GM21367 (cell line): ENCODE results near the gene RBM18.

ENCODE experiments used
- ATAC-seq: cut with Tn5 transposase; IDR thresholded peaks from one replicate; pipeline ENCODE4 v1.9.1; 2021; ENCODE audit not compliant: unreplicated experiment

RBM18 gene

GRCh38 chr9:122261469-122261881, 3.2 kb downstream of the RBM18 start:
- no peak for ATAC-seq

- no peak for ATAC-seq
Measured at GRCh38 chr9:122258886-122259415, 5.7 kb downstream of the RBM18 start.

DNA sequence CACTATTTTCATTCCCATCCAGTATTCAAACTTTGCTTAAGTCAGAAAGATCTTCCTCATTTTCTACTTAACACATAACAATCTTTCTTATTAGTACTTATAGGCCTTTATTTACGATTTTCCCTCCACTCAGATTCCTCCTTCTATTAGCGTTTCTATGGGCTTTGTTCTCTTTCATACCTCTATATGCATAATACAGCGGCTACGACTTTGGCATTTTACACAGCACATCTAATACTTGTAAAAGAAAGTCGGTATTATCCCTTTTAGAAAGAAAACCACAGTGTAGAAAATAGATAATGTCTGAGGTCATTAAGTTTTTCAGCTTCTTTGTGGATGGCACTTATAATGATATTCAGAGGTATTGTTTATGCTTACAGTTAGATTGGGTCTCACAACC, 8.4 kb downstream of the RBM18 start:
- ATAC-seq = no peak

GRCh38 chr9:122254761-122255160, 9.9 kb downstream of the RBM18 start:
- ATAC-seq = no peak

DNA sequence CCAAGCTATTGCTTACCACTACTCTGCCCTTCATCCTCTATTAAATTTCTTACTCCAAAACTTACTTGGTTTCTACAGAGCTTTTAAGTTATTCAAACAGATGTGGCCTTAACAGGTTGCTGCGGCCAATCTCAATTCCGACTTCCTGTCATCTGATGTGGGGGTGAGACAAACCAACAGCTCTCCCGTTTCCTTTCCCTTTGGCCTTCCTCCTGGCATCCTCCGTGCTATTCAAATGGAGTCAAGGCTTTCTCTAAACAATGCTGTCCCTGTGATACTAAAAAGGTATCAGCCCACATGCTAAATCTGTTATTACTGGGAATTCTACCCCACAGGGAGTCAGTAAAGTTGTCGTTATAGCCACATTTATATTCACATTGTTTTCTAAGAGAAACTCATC, 11.8 kb downstream of the RBM18 start:
- no peak for ATAC-seq

GRCh38 chr9:122251351-122251750, 13.3 kb downstream of the RBM18 start:
- ATAC-seq = no peak

GRCh38 chr9:122248448-122248865, 16.2 kb downstream of the RBM18 start:
- no peak for ATAC-seq

- no peak for ATAC-seq
Measured at GRCh38 chr9:122246666-122247065, 18.0 kb downstream of the RBM18 start.

GRCh38 chr9:122244349-122244748, 20.3 kb downstream of the RBM18 start:
- no peak for ATAC-seq

DNA sequence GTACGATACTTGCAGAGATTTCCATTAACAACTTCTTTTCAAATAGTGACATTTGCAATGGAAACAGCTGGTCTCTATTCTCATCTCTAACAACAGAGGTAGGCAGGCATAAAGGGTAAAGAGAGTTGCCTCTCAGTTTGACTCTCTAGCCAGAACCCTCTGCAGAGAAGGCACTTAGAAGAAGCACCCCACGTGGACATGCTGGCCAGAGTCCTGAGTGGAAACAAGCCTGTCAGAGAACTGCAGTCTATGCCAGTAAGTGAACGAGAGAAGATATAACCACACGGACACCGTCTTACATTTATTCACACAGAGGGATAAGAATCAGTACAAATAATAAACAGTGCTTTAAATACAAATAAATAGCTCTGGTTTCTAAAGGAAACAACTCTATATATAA, 24.9 kb downstream of the RBM18 start:
- no peak for ATAC-seq

- no peak for ATAC-seq
Measured at GRCh38 chr9:122236681-122237080, 28.0 kb downstream of the RBM18 start.

- no peak for ATAC-seq
Measured at GRCh38 chr9:122234022-122234748, 30.5 kb downstream of the RBM18 start.

- no peak for ATAC-seq
Measured at GRCh38 chr9:122232796-122233306, 31.8 kb downstream of the RBM18 start.

- no peak for ATAC-seq
Measured at GRCh38 chr9:122229485-122229837, 35.2 kb downstream of the RBM18 start.

GRCh38 chr9:122228568-122229484, 35.8 kb downstream of the RBM18 start, which contains the start of gene LHX6:
Gene LHX6, minus strand, starts transcription at chr9:122228957. Its CDS starts 217 bp downstream, at chr9:122228740.
- no peak for ATAC-seq

DNA sequence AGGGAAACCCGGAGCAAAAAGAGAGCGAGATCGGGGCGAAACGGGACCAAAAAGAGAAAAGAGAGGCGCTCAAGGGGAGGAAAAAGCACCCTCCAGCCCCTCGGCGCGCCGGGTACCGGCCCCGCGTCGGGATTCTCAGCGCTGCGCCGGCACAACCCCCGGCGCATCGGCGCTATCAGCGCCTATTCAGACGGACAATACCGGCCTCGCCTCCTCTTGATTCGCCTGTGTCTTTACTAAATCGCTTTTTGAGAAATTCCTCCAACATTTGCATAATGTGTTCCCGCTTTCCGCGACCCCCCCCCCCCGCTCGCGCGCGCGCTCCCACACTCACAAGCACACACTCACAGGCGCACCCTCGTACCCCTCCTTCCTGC, 36.5 kb downstream of the RBM18 start:
- ATAC-seq = no peak

- no peak for ATAC-seq
Measured at GRCh38 chr9:122227575-122227900, 37.1 kb downstream of the RBM18 start.

- no peak for ATAC-seq
Measured at GRCh38 chr9:122226758-122227574, 37.7 kb downstream of the RBM18 start.

GRCh38 chr9:122226142-122226757, 38.4 kb downstream of the RBM18 start:
- ATAC-seq = no peak

GRCh38 chr9:122225312-122226141, 39.1 kb downstream of the RBM18 start:
- ATAC-seq = no peak
